Glomerular visceral epithelial cell (primary cell): Measurements from ENCODE around the gene DNAJB9.

ENCODE experiments used
- DNase-seq: peaks from one replicate; pipeline ENCODE4 v3.0.0-alpha.2; 2016; ENCODE audit errors: extremely low spot score

Gene DNAJB9

DNA sequence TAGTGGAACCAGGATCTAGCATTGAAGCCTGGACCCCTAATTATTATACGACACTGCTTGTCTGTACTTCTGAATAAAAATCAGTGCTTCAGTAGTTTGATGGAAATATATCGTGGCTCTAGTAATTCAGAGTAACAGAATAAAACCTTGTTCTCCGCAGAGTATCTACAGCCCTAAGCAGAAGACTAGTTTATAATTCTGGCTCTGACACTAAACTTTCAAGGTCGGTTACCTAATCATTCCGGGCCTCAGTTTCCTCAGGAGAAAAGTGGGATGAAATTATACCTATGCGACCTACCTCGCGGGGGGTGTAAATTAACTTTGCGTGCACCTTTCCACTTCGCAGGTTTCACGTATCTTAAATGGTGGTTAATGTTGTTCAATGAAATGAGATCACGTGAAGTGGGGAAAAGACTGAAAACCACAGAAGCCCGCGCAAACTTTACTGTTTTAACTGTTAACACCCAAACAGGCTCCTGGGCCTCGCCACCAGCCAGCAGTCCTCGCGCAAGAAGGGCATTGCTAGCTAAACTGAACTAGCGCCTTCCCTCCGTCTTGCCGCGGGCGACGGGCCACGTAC, 783 bp upstream of the DNAJB9 start:
- no peak for DNase-seq

DNA sequence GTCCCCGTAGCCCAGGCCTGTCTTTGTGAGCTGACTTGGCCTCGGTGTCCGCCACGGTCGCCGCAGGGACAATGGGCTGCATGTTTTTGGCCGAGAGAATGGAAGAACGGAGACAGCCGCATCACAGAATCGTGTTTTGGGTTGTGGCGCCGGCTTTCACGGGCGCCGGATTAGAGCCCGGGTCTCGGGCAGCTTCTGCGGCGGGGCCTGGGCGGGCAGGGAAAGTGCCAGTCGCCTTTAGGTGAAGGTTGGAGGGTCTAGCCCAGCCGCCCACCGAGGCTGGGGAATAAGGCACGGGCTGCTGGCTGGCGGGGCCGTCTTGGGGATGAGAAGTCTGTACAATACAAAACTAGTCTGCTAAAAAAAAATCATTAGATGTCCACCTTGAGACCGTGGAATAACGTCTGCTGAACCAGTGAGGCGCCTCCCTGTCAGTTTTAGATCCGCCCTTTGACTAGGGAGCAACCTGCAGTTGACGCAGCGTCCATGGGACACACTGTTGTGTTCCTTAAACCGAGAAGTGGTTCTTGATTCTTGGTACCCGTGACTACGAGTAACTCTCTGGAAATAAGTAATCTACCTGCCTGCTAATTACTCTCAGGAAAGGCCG, 577 bp downstream of the DNAJB9 start:
- peak; percentile 45 for DNase-seq

DNA sequence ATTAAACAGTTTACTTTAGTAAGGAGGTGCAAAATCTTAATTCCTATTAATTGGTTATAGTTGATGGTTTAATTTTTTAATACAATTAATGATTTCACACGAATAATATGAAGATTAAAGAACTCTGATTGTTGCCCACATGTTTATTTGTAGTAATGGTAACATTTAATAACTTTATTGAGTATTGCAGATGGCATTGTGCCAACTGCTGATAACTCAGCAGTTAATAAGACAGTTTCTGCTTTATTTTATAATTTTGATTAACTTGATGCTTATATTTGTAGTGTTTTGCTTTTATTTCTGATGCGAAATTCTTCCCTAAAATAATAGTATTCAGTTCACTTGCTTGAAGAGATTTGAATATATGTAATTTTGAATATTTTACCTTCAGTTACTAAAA, 2.8 kb downstream of the DNAJB9 start:
- DNase-seq = no peak

DNA sequence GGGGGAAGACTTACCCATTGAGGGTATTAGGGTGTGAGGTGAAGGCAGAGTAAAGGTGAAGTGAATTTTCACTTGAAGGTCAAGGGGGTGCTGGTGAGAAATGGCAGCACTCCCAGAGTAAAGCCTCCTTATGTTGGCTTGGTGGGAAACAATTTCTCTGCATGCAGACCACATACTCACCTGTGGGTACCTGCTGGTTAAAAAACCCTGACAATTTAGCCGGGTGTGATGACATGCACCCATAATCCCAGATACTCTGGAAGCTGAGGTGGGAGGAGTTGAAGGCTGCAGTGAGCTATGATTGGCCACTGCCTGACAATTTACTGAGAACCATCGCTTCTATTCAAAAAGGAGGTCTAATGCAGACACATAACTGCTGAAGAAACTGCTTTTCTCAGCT, 5.5 kb downstream of the DNAJB9 start:
- no peak for DNase-seq

DNA sequence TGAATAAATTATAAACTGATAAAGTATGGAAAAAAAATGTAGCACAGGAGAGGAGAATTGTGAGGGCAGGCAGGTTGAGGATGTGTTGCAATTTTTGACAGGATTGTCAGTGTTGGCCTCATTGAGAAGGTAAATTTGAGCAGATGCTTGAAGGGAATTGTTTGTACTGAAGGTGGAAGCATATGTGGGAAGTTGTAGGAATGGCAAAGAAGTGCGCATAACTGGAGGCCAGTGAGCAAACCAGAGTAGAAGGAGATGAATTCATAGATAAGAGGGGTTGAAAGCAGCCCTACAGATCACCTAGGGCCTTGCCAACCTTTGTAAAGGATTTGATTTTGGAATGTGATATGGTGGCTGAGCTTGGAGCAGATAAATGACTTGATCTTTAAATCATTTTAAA, 6.4 kb downstream of the DNAJB9 start:
- DNase-seq = no peak

DNA sequence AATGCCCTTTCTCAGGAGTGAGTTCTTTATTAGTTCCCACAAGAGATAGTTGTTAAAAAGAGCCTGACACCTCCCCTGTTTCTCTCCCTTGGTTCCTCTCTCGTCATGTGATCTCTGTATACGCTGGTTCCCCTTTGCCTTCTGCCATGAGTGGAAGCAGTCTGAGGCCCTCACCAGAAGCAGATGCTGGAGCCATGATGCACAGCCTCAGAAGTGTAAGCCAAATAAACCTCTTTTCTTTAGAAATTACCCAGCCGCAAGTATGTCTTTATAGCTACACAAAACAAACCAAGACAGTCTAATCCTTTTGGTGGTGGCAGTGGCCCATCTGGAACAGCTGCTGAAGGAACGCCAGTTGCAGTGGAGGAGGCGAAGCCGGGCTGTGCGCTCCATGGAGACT, 9.3 kb downstream of the DNAJB9 start:
- DNase-seq = no peak

DNA sequence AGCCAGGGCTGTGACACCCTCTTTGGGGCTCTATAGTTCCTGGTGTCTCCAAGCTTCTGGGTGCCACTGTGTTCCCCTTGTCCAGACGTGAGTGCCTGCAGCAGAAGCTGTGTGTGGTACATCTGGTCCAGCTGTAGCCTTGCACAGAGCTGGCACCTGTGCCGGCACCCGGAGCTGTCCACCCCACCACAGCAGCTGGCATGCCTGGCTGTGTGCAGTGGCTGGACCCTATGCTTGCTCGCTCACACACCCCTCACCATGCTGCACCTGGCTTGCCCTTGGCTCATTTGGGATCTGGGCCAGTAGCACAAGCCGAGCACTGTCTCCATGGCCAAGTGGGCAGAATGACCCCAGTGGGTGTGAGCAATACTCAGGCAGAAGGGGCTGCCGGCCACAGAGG, 10.6 kb downstream of the DNAJB9 start:
- no peak for DNase-seq

DNA sequence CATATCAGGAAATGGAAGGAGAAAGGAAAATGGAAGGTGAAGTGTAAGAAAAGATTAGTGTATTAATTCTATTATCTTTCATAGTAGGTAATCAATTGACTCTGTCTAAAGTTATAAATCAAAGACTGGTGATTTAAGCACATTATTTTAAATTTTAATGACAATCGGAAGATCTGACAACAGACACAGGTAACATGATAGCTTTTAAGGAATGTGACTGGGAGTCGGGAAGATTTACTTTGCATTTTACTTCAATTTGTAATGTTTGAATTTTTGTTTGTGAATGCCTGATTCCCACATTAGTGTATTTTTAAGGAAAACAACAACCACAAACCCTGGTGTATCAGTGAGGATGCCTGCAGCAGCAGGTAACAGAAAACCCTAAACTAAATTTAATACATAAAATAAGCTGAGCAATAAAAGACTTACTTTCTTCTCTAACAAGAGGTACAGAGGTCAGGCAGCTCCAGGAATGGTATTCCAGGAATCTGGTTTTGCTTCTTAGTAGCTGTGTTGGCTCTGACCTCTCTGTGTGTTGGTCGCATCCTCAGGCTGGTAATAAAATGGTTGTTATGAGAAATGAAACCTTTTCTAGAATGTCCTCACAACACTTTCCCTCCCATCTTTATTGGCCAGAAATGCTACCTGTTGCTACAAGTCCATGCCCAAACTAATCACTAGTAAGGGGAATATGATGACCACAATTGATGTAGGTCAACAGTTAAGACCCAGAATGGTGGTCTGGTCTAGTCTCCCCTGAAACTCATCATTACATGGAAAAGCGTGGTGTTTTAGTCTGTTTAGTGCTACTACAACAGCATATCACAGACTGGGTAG, 12.2 kb downstream of the DNAJB9 start:
- DNase-seq = peak; percentile 43

DNA sequence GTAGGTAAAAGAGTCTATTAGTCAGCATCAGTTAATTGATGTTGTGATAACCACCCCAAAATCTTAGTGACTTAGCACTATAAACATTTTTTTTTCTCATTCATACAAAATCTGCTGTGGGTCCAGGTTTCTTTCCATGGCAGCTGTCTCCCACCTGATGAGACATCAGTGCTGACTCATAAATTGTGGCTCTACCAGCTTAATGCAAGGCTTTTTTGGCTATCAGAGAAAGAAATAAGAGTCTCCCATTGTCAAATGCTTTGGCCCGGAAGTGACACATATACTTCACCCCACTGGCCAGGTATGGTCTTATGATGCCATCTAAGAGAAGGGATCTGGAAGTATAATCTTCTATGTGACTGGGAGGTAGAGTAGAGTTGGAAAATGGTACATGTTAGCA, 14.5 kb downstream of the DNAJB9 start:
- peak; percentile 10 for DNase-seq

DNA sequence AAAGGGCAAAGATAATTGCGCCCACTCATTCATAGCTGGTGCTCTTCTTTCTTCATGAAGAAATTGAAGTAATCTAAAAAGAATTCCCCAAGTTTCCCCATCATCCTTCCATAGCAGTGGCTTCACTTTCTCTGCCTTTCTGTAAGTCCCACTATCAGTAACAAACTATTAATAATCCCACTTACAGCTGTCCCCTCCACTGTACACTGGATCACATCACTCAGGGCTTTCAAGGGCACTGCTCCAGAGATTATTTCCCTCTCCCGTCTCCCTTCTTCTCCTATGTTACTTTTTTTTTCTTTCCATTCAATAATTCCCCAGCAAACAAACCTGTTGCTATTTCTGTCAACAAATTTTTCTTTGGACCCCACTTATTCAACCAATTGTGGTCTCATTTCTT, 16.2 kb downstream of the DNAJB9 start:
- no peak for DNase-seq

DNA sequence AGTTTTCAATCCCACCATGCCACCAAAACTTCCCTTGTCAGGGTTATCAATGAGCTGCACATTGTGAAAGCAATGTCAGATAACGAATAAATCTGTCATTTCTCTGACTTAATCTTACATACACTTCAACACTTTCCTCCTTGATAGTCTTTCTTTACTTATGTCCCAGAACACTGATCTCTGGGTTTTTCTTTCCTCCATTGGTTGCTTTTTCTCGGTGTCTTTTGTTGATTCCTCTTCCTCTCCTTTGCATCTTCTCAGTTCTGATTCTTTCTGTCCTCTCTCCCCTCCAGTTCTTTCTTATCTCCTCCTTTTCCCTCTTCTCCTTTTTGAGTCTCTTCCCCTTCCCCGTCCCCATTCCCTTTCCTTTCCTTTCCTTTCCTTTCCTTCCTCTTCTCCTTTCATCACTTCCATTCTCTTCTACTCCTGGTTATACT, 16.6 kb downstream of the DNAJB9 start:
- no peak for DNase-seq

DNA sequence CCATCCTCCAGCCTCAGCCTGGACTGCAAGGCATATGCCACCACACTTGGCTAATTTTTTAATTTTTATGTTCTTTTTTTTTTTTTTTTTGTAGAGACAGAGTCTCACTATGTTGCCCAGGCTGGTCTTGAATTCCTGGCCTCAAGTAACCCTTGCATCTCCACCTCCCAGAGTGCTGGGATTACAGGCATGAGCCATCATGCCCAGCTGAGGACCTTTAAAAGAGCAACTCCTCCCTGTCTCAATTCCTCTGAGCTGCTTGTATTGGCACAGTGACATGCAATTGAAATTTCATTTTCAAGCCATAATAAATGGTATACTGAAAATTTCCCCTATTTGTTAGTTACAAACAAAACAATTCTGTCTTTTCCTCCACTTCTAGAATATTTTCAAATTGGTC, 19.5 kb downstream of the DNAJB9 start:
- peak; percentile 9 for DNase-seq

DNA sequence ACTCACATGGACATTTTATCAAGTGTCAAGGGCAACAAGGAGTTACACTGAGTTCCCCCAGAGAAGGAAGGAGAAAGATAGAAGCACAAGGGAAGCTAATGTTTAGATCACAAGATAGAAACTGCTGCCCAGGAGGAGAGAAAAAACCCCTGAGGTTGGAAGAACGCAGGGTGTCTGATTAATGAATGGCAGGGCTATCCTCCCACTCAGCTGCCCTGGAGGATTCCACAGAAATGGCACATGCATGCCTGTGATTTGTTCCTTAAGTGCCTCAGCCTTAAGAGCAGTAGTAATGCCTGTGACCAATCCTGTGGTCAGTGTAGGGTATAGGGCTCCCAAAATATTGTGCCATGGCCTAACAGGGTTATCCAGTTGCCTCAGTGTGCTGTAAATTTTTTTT, 20.2 kb downstream of the DNAJB9 start:
- DNase-seq = peak; percentile 41

DNA sequence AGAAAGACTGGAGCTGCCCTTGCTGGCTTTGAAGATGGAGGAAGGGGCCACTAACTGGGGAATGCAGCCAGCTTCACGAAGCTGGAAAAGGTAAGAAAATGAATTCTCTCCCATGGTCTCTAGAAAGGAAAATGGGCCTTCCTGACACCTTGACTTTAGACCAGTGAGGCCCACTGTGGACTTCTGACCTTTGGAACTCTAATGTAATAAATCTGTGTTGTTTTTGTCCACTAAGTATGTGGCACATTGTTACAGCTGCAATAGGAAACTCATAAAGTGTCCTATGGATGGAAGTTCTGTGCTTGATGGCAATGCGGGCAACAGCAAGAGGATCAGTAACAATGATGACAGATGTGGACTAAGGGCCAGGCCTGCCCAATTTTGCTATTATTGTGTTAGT, 20.9 kb downstream of the DNAJB9 start:
- no peak for DNase-seq

DNA sequence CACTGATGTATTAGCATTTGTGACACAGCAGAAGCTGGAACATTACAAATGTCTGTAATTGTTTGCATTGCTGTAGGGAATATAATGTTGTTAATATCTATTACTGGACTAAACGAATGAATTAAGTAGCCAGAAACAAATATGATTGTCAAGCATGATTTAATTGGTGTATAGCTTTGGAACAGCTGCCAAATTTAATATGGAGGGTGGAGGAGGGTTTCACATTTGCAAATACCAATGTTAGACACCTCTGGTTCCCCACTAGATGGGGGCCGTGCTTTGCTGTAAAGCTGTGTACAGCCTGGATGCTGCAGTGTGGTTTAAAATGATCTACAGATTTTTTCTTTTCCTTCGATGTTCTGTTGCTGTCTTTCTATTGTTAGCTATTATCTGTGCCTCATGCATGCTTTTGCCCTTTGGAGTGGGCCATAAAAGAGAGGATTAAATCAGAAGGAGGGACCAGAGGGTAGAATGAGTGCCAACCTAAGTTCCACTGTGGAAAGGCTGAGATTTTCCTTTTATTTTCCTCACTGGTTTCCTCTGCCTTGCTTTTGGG, 23.1 kb downstream of the DNAJB9 start:
- DNase-seq = peak; percentile 28

DNA sequence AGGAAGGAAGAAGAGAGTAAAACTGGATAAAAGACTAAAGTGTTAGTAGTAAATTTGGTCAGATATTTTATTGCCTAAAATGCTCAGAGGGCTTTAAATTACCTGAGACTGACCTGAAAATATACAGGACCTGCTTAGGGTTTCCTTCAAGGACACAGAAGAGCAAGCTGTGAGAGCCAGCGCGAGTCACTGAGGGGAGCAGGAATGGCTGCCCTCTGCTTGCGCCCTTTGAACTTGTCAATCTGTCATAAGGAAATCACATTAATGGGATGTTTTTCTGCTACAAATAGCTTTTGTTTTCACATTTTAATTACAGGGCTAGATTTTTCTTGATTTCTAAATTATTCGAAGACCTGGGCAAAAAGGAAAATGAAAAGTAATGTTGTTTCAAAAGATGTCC, 26.9 kb downstream of the DNAJB9 start:
- no peak for DNase-seq

DNA sequence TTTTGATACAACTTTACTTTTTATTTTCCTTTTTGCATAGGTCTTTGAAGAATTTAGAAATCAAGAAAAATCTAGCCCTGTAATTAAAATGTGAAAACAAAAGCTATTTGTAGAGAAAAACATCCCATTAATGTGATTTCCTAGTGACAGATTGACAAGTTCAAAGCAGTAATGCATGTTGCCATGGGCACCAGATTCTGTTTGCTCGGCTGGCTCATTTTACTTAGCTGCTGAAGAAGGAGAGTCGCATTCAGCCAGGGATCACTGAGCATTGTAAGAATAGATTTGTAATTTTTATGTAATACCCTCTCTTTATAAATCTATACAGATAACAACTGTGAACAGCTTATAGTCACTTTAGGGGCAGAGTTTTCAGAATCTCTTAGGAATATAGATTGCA, 28.5 kb downstream of the DNAJB9 start:
- DNase-seq = no peak

DNA sequence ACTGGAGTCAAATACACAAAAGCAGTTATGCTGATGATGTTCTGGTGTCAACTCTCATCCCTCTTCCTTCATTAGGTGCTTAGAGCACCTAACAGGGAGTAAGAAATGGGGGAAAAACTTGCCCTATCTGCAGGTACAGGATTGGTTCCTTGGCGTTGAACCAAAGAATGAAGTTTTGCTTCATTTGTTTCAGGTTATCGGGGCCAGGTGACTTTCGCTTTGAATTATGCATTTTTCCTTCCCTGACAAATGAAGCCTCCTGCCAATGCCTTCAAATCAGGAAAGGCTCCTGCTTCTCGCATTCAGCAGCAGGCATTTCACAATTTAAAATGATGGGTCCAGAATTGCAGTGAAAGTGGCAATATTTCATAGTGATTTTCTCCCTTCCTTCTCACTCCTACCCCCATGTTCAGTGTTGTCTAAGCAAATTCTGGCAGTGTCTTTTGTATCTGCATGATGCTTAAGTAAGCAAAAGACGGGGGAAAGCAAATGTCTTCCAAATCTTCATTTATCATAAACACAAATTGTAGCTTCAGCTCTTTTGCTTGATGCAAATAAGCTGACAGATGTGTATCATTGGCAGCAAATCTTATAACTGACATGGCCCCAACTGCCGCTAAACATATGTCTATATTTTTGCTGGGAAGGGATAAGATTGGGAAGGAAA, 29.4 kb downstream of the DNAJB9 start:
- no peak for DNase-seq

DNA sequence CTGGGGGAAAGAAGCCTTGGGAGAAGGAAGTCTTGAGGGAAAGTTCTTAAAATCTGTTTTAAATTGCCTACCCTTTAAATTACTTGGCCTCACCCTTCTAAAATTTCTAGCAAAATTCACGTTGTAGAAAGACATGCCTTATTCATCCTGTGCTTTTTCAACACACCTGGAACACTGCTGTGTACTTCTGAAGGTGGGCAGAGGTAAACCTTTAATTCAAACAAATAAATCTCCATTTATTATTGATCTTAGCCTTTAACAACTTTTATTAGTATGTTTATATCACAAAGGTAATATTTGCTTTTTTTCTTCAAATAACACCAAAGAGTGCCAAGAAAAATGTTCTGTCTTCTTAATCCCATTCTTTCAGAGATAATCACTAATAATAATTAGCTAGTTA, 30.7 kb downstream of the DNAJB9 start:
- no peak for DNase-seq

DNA sequence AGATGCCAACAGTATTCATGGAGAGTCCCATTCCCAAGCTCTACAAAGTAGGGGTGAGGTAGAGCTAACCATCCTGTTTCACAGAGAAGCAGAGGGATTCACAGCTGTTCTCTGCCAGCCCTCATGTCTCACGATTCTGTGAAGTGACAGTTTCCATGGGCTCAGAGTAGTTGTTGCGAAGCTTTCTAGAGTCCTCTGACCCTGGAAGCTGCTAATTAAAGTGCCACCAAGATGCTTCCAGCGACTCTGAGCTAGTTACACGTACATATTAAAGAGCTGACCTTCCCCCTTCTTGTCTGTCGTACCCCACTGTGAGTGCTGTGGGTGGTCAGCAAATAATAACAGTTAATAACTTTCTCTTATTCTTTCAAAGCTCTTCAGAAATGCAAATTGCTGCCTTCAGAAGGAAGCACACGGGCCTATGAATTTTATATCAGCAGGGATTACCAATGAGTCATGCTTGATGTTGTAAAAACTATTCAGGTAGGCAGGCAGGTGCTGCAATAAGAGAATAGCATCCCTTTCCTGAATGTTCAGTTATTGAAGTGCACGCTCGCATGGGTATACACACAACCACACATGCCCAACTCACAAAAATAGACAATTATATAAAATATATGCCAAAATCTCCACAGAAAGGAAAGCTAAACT, 34.1 kb downstream of the DNAJB9 start:
- DNase-seq = no peak

DNA sequence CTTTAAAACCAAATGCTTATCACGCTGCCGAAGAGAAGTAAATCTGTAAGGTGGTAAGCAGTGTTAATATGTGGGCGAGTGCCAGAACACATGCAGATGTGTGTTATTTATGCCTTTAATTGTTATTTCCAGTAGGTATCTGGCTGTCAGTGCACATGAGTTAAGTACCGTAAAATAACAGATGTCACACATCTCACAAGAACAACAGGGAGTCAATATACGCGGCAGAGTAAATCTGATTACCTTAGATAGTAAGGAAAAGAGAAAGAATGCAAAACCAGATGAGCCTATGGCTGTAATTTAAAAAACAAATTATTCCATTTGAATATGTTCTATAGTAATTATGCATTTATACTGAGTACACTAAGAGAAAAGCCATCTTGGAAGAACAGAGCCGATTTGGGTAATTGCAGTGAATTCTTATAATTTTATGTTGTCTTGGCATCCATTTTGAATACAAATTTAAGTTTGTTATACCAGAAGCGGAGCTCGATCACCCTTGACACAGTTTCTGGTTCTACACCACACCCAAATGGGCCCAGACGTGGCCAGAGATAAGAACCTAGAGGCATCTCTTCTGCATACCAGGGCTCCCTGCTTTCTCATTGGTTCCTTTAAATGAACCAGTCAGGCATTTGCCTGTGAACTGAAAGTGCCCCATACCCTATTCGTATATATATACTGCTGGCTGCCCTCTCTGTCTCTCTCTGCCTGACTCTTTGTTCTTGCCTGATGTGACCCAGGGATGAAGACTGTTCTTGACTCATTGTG, 34.8 kb downstream of the DNAJB9 start:
- DNase-seq = no peak
